ENCODE results near the gene RDX.
A peak's percentile ranks its signal among the peaks of the same experiment; 100 is the strongest.
"Not testable (repeated sequence)": the region's sequence is repeated elsewhere in the genome, so short reads cannot be mapped to it uniquely, and the experiment has no call there.

The RDX gene

GRCh38 chr11:110296226-110297075 is at the start of gene RDX:
Gene RDX (minus strand): TSS chr11:110296614. CDS start chr11:110279692, 16,922 bp downstream.
- peak; percentile 28 for DNase-seq

DNA sequence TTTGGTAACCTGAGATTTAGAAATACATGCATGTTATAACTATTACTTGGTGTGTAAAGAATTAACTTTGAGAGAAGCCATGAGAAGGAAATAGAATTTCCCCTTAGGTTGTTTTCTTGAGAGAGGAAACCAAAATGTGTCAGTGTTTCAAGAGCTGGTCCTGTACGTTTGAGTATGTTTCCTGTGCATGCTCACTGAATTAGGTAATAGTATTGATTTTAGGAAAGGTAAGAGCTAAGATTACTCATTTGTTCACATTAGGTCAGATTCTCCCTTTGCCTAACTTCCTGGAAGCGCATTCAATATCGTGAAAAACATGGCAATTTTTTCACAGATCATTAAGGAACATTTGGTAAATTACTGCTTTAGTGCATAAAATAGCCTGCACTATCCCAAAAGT is 49.3 kb upstream of the RDX start:
- no peak for DNase-seq

DNA sequence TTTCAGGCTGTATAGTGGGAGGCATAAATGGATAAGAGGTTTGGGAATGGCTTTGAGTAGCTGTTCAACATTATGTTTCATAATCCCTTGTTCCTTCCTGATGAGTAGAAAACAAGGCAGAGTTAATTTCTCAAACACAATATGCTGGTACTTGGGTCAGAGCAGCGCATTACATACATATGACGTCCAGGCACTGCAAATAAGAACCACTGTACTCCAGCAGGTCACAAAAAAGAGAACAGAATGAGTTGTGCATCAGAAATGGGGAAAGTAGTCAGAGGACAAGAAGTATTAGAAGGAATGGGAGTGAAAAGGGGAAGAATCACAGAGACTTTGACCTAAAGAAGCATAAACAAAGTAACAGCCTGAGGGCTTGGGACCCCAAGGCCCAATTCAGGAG is 44.0 kb upstream of the RDX start:
- DNase-seq: no peak

DNA sequence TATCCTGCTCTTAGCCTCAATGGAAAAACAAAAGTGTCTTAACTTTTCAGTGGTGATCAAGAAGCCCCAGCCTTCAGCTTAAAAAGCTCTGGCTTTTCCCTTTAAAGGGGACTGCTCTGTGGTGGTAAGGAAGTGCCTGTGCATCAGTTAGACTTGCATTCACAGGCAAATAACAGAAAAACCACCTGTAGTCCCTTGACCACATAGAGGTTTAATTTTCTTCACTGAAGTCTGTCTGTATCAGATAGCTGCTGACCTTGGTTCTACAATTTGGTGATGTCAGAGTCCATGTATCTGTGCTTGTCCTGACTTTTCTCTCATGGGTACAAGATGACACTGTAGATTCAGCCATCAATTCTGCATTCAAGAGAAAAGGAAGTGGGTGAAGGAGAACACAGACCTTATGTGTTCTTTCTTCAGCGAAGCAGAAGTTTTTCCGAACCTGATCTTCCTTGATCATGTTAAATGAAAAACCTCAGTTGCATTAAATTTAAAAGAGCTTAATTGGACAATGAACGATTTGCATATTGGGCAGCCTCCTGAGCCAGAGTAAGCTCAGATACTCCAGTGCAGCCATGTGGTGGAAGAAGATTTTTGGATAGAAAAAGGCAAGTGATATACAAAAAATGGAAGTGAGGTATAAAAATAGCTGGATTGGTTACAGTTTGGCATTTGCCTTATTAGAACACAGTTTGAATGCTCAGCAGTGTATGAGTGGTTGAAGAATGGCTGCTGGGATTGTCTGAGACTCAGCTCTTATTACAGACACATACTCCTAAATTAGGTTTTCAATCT is 43.2 kb upstream of the RDX start:
- DNase-seq: no peak

- peak; percentile 87 for DNase-seq
These were observed 42.3 kb upstream of the RDX start for GRCh38 chr11:110338684-110339083.

- no peak for DNase-seq
These were observed 41.3 kb upstream of the RDX start for GRCh38 chr11:110337570-110338193.

DNA sequence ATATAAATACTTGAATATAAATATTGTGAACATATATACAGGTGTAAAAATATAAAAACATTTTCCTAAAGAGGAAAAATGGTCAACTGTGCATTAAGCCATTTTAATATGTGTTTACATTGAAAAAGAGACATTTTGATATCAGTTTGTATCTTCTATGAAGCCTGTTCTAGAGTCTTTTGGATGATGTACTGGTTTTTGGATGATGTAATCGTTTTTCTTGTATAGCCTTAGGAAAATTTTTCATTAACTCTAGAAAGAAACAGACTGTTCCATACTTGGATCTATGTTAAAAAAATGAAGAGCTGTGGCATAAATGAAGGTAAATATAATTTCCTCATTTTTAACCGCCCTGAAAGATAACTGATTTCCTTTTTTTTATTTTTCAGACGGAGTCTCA is 39.6 kb upstream of the RDX start:
- DNase-seq: no peak

DNA sequence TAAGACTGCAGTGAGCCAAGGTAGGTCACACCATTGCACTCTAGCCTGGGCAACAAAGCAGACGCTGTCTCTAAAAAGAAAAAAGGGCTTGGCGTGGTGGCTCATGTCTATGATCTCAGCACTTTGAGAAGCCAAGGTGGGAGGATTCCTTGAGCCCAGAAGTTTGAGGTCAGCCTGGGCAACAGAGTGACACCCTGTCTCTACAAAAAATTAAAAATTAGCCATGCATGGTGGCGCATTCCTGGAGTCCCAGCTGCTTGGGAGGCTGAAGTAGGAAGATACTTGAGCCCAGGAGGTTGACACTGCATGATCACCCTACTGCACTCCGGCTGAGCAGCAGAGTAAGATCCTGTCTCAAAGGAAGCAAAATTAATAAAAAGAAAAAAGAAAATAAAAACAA is 38.9 kb upstream of the RDX start:
- DNase-seq: no peak

- no peak for DNase-seq
These were observed 35.2 kb upstream of the RDX start for GRCh38 chr11:110331626-110332025.

DNA sequence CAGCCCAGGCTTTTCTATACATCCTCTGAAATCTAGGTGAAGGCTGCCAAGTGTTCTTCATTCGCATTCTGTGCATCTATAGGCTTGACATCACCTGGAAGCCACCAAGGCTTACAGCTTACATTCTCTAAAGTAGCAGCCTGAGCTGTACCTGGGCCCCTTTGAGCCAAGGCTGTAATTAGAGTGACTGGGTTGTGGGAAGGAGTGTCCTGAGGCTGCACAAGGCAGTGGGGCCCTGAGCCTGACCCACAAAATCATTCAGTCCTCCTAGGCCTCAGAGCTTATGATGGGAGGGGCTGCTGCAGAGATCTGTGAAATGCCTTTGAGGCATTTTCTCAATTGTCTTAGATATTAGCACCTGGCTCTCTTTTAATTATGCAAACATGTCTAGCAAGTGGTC is 33.0 kb upstream of the RDX start:
- no peak for DNase-seq

DNA sequence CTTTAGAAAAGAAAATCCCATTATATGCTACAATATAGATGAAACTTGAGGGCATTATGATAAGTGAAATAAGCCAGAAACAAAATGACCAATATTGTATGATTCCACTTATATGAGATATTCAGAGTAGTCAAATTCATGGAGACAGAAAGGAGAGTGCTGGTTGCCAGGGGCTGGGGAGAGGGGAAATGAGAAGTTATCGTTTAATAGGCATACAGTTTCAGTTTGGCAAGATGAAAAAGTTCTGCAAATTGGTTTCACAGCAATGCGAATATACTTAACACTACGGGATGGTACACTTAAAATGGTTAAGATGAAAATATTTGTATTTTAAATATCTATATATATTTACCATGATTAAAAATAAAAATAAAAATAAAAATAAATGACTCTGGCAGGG is 31.1 kb upstream of the RDX start:
- DNase-seq: peak; percentile 41

GRCh38 chr11:110323786-110324185 is 27.4 kb upstream of the RDX start:
- no peak for DNase-seq

DNA sequence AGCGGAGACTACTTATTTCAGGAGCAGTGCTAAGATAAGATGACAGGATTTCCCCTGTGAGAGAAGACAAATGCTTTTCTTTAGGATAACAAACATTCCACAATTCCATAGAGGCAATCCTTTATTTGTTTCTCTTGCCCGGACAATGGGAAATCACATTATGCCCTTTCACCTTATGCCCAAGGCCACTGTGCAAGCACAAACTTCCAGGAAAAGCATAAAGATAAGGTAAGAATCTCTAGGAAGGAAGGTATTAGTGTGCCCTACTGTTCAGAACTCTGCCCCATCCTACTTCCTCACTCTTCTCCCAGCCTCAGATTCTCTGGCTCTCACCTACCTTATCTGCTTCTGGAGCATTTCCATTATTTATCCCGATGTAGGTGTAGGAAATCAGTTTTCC is 23.1 kb upstream of the RDX start:
- no peak for DNase-seq

DNA sequence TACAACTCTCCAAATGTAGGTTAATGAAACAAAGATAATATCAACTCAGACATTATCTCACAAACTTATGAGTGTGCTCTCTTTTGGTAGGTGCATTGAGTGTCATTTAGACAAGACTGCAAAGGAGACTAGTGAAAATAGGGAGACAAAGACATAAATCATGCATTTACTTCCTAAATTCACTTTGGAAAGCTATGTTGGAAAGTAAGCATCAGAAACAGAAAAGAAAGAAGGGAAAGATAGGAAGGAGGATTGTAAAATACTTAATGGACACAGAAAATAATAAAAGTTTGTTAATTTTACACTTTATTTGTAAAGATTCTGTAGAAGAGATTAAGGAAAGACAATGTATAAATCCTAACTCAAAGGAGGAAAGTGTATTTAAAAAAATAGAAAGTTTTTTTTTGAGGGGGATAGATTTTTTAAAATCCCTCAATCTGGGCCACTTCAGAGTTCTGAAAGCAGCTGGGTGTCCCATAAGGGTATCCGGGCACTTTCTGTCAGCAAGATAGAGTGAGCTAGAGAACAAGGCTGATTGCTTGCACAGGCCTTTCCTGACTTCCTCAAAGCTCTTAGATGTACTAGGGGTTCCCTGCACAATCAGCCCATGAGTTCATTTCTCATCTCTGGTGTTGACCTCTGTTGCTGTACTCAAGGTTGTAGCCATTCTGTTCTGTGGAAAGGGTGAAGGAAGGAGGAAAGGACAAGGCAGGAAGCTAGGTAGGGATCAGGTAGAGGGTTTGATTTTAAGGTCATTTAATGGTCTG is 22.4 kb upstream of the RDX start:
- DNase-seq: no peak

DNA sequence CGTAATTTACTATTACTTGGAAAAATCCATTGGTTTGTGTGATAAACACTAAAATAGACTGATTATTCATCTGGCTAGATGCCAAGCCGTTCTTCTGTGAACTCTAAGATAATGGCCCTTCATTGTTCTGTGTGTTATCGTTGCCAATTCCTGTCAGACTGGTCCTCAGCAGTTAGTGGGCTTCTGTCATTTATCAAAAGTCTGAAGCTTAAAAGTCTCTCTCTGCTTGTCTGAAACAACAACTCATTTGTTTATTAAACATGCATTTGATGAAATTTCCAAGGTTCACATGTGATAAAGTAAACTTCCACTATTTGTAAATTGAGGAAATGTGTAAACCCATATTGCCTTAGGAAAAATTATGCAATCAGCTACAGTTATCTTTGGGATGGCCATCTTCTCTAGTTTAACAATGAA is 21.1 kb upstream of the RDX start:
- DNase-seq: no peak

DNA sequence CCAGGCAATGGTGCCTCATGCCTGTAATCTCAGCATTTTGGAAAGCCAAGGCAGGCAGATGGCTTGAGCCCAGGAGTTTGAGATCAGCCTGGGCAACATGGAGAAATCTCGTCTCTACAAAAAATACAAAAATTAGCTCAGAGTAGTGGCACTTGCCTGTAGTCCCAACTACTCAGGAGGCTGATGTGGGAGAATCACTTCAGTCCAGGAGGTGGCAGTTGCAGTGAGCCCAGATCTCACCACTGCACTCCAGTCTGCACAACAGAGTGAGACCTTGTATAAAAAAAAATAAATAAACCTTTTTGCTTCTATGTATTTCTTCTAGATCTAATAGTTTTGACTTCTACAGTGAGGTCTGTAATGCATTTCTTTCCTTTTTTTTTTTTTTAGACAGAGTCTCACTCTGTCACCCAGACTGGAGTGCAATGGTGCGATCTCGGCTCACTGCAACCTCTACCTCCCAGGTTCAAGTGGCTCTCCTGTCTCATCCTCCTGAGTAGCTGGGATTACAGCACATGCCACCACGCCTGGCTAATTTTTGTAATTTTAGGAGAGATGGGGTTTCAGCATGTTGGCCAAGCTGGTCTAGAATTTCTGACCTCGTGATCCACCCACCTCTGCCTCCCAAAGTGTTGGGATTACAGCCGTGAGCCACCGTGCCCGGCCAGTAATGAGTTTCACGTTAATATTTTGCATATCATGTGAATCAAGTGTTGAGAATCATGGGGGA is 18.1 kb upstream of the RDX start:
- DNase-seq: no peak

DNA sequence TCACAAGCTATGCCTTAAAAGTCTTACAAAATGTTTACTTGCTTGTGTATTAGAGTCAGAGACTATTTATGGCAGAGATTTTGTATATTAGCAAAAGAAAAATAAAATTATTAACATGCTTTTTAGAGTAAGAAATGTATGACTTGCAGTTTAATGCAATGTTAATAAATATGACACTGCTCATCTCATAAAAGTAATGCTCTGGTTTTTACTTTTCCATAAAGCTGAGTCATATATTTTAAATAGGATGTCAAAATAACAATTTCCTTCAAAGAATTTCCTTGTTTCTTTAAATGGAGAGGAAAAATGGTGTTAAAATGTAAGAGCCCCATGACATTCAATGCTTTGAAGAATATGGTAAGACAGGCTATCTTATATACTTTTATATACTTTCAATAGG is 16.3 kb upstream of the RDX start:
- no peak for DNase-seq

DNA sequence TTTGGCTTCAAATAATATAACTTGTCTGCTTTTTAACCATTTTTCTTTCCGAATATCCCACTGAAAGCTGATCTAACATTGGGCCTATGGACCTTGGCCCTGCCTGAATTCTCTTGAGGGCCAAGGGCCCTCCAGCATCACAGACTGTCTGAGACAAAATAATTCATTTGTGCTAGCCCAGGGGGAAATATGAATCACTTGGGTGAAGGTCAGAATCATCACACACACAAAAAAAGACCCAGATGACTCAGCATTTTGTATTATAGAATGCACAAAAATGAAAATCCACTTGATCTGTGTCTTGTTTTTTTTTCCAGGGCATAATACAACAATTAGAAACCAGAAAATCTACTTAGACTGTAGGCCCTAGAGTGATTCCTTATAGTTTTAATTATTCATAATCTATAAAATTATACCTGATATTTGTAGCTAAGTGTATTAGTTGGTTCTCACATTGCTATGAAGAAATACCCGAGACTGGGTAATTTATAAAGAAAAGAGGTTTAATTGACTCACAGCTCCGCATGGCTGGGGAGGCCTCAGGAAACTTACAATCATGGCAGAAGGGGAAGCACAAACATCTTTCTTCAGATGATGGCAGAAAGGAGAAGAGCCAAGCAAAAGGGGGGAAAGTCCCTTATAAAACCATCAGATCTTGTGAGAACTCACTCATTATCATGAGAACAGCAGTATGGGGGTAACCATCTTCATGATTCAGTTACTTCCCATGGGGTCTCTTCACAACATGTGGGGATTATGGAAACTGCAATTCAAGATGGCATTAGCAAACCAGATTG is 15.6 kb upstream of the RDX start:
- DNase-seq: no peak

GRCh38 chr11:110308071-110308470 is 11.7 kb upstream of the RDX start:
- DNase-seq: no peak

DNA sequence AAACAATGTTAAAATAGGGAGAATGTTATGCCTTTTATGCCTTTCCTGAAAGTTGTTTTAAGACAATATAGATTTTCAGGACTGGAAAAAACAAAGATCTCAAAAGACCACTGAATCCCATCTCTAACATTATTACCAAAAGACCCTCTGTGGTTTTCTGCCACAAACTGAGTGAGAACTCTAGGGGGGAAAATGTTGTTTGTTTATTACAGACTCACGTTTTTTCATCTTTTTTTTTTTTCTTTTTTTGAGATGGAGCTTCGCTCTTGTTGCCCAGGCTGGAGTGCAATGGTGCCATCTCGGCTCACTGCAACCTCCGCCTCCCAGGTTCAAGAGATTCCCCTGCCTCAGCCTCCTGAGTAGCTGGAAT is 9.6 kb upstream of the RDX start:
- DNase-seq: not testable (repeated sequence)
